HCT116 (cell line): Measurements from ENCODE around the gene CENPS. TPM values are rescaled to one million over a fixed set of nuclear protein-coding genes. Genes with fewer than 3 reads are reported as not detected.

Source experiments
- ATAC-seq: fragments of 200-7000 bp; cut with Tn5 transposase; 2 replicates; pipeline ENCODE4 v1.9.1; 2020; ENCODE audit warnings: mild to moderate bottlenecking, moderate library complexity
- BruUV-seq: library from RNA; stranded (reverse); fragments of 400-500 nt; replicated peaks from 2 replicates; lab custom pipeline; 2021; lab: Mats Ljungman, UMichigan
- CTCF ChIA-PET: fragments of 300-600 bp; sonication (Branson Sonifier 250); formaldehyde crosslinking; loops from one replicate; lab custom pipeline; 2021; ENCODE audit warnings: antibody characterized with exemption; lab: Charles Lee
- POLR2A ChIA-PET: fragments of 300-600, 350-600 bp; sonication (Branson Sonifier 250); formaldehyde crosslinking; loops from one replicate; lab custom pipeline; 2021; ENCODE audit warnings: antibody characterized with exemption; lab: Charles Lee
- RAD21 ChIA-PET, 2 experiments: fragments of 300-600 bp; sonication (Branson Sonifier 250); formaldehyde crosslinking; loops; one replicate each; lab custom pipeline; 2023; ENCODE audit warnings: low total read pairs in 2 of 2; ENCODE audit not compliant: uncharacterized antibody in 2 of 2, unreplicated experiment in 2 of 2, low non-redundant PET in 1 of 2; lab: Charles Lee
- DNase-seq: peaks from one replicate; pipeline ENCODE4 v3.0.0-alpha.2; 2010; ENCODE audit warnings: low read depth, low spot score
- H2AFZ ChIP-seq: fragments of 200-600 bp; shearing (Covaris generic), sonication (generic); 2 replicates; pipeline ENCODE4 v1.6.1; 2017; ENCODE audit warnings: low read depth, mixed run types, mixed read lengths, antibody characterized with exemption, low read length; ENCODE audit not compliant: poor library complexity, severe bottlenecking
- H3K27ac ChIP-seq: 2 replicates; pipeline ENCODE4 v1.5.1; 2012; ENCODE audit warnings: low read depth, low read length
- H3K27me3 ChIP-seq: fragments of 200-600 bp; sonication (generic); 2 replicates; pipeline ENCODE4 v1.6.1; 2016; ENCODE audit warnings: mixed run types, low read length, mixed read lengths; ENCODE audit not compliant: insufficient read depth
- H3K36me3 ChIP-seq, 2 experiments: fragments of 200-500 bp in 1 of 2; fragments of 200-600 bp in 1 of 2; sonication (Bioruptor generic) in 1 of 2; sonication (generic) in 1 of 2; 2 replicates each; pipeline versions ENCODE4 v1.5.1 to v1.6.1; 2014 to 2016; ENCODE audit warnings: low read length in 2 of 2, inconsistent platforms in 1 of 2, mixed read lengths in 1 of 2, mixed run types in 1 of 2; ENCODE audit not compliant: insufficient read depth in 2 of 2, control insufficient read depth in 1 of 2
- H3K4me1 ChIP-seq, 2 experiments: fragments of 200-600 bp in 1 of 2; sonication (generic) in 1 of 2; 2 replicates each; pipeline versions ENCODE4 v1.5.1 to v1.6.1; 2012 to 2017; ENCODE audit warnings: low read length in 2 of 2, inconsistent platforms in 1 of 2, mild to moderate bottlenecking in 1 of 2, mixed read lengths in 1 of 2, mixed run types in 1 of 2, moderate library complexity in 1 of 2; ENCODE audit not compliant: insufficient read depth in 2 of 2, control insufficient read depth in 1 of 2
- H3K4me2 ChIP-seq: fragments of 200-600 bp; sonication (generic); 2 replicates; pipeline ENCODE4 v1.6.1; 2017; ENCODE audit warnings: mixed run types, low read length, mixed read lengths
- H3K4me3 ChIP-seq, 2 experiments: fragments of 200-600 bp in 1 of 2; sonication (generic) in 1 of 2; replicated peaks in 1 of 2; 2 replicates each; pipeline ENCODE4 v1.5.1; 2011 to 2016; ENCODE audit warnings: low read length in 2 of 2, control low read depth in 1 of 2, low read depth in 1 of 2, mild to moderate bottlenecking in 1 of 2, mixed read lengths in 1 of 2, mixed run types in 1 of 2
- H3K79me2 ChIP-seq: fragments of 200-600 bp; sonication (generic); 2 replicates; pipeline ENCODE4 v1.6.1; 2017; ENCODE audit warnings: mild to moderate bottlenecking, mixed run types, low read length, moderate library complexity, mixed read lengths; ENCODE audit not compliant: insufficient read depth
- H3K9ac ChIP-seq: fragments of 200-600 bp; sonication (generic); 2 replicates; pipeline ENCODE4 v1.6.1; 2016; ENCODE audit warnings: low read length, mixed read lengths
- H3K9me2 ChIP-seq: fragments of 200-600 bp; sonication (generic), shearing (Covaris generic); 2 replicates; pipeline ENCODE4 v1.6.1; 2017; ENCODE audit warnings: mixed run types, mild to moderate bottlenecking, moderate library complexity; ENCODE audit not compliant: insufficient read depth
- H3K9me3 ChIP-seq, 2 experiments: fragments of 200-500 bp in 1 of 2; fragments of 200-600 bp in 1 of 2; sonication (Bioruptor generic) in 1 of 2; sonication (generic) in 1 of 2; 2 replicates each; pipeline ENCODE4 v1.6.1; 2014 to 2017; ENCODE audit warnings: low read length in 2 of 2, mixed read lengths in 2 of 2, inconsistent platforms in 1 of 2, low read depth in 1 of 2, mild to moderate bottlenecking in 1 of 2, mixed run types in 1 of 2, moderate library complexity in 1 of 2; ENCODE audit not compliant: control insufficient read depth in 1 of 2, insufficient read depth in 1 of 2
- H4K20me1 ChIP-seq: fragments of 200-600 bp; sonication (generic), shearing (Covaris generic); 2 replicates; pipeline ENCODE4 v1.6.1; 2017; ENCODE audit warnings: mixed run types, mild to moderate bottlenecking, moderate library complexity; ENCODE audit not compliant: insufficient read depth
- CBX3 ChIP-seq: IDR thresholded peaks from 2 replicates; pipeline ENCODE4 v1.6.1; 2012; ENCODE audit warnings: low read depth
- EGR1 ChIP-seq: IDR thresholded peaks from 2 replicates; pipeline ENCODE4 v1.6.1; 2012; ENCODE audit warnings: low read depth
- EZH2phosphoT487 ChIP-seq: fragments of 200-600 bp; IDR thresholded peaks from 2 replicates; pipeline ENCODE4 v1.6.1; 2018; ENCODE audit warnings: antibody characterized with exemption, borderline replicate concordance
- FOSL1 ChIP-seq: IDR thresholded peaks from 2 replicates; pipeline ENCODE4 v1.6.1; 2012; ENCODE audit warnings: low read depth
- POLR2A ChIP-seq: IDR thresholded peaks from 2 replicates; pipeline ENCODE4 v1.7.0; 2011; ENCODE audit warnings: borderline replicate concordance; ENCODE audit not compliant: insufficient read depth, insufficient read length; ENCODE audit errors: extremely low read depth
- RAD21 ChIP-seq: IDR thresholded peaks from 2 replicates; pipeline ENCODE4 v1.6.1; 2012; ENCODE audit warnings: low read depth, mild to moderate bottlenecking
- YY1 ChIP-seq: IDR thresholded peaks from 2 replicates; pipeline ENCODE4 v1.6.1; 2011; ENCODE audit warnings: low read length, low read depth, moderate library complexity, mild to moderate bottlenecking; ENCODE audit not compliant: insufficient replicate concordance; ENCODE audit errors: extremely low read depth
- ZFX ChIP-seq: fragments of 450-650 bp; IDR thresholded peaks from 2 replicates; pipeline ENCODE4 v1.6.1; 2017
- ZNF274 ChIP-seq: fragments of 200-500 bp; sonication (Bioruptor generic); IDR thresholded peaks from 2 replicates; pipeline ENCODE4 v1.6.1; 2014; ENCODE audit warnings: mild to moderate bottlenecking, low read depth, low read length, inconsistent platforms
- intact Hi-C: fragments of 100-400 bp; cut with micrococcal nuclease; formaldehyde crosslinking; loops from 2 replicates; pipeline ENCODE4 v1.10.0; 2022
- total RNA-seq: library from RNA; stranded (reverse); gene quantifications from one replicate; pipeline ENCODE4 v1.2.1, GENCODE V29; 2021; ENCODE audit not compliant: unreplicated experiment
- TF ChIP-seq, protein P1 (sequence below): IDR thresholded peaks from 2 replicates; pipeline ENCODE4 v1.6.1; 2012
- TF ChIP-seq, protein P2 (sequence below): IDR thresholded peaks from 2 replicates; pipeline ENCODE4 v1.6.1; 2012
- TF ChIP-seq, protein P3 (sequence below): IDR thresholded peaks from 2 replicates; pipeline ENCODE4 v1.6.1; 2012; ENCODE audit warnings: low read depth

The CENPS gene
- total RNA-seq, 1 experiment from 2014 or later = 21.9 TPM

DNA sequence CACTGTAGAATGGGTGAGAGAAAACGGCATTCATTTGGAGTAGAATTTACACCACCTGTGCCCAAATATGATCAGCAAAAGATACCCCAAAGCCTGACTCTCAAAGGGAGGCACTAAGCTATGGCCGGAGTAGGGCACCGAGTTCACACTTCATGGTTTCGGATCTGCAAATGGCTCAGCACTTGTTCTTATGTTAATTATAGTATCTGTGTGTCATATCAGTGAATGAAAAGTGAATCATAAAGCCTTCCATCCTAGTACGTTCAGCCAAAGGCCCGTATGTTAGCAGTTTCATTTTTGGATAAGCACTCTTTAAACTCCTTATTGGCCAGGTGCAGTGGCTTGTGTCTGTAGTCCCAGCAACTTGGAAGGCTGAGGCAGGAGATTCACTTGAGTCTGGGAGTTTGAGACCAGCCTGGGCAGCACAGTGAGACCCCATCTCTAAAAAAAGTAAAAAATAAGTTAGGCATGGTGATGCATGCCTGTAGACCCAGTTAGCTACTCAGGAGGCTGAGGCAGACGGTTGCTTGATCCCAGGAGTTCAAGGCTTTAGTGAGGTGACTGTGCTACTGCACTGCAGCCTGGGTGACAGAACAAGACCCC lies 14.7 kb downstream of the CENPS start:
- POLR2A ChIA-PET = no interaction called here

More for the DNA sequence above, 14.7 kb downstream of the CENPS start:
- ChIA-PET CTCF (no interaction called here), RAD21 (no interaction called here)
- Histone ChIP-seq H3K9me3 (no peaks in the 10 kb centered on the region), H3K36me3 (peaks cover 0 to 4% of the 10 kb centered on the region in 2 experiments; a peak in 1 of 4 replicates), H3K4me2 (no peak overlapping the region), H3K9me2 (no peaks in the 10 kb centered on the region), H3K4me3 (no peak overlapping the region), H2AFZ (no peak overlapping the region), H3K9ac (no peak overlapping the region), H3K27ac (no peak overlapping the region), H3K27me3 (no peaks in the 10 kb centered on the region), H3K4me1 (no peaks in the 10 kb centered on the region), H4K20me1 (no peaks in the 10 kb centered on the region), H3K79me2 (no peaks in the 10 kb centered on the region)
- intact Hi-C loops = no loop called here
- ATAC-seq (no peak), DNase-seq (no peak)
- TF ChIP-seq EGR1 = no peak
- TF ChIP-seq ZNF274 = no peak
- TF ChIP-seq POLR2A = no peak
- TF ChIP-seq, protein P1, sequence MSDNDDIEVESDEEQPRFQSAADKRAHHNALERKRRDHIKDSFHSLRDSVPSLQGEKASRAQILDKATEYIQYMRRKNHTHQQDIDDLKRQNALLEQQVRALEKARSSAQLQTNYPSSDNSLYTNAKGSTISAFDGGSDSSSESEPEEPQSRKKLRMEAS = no peak
- no peak for TF ChIP-seq ZFX
- TF ChIP-seq FOSL1 = no peak
- TF ChIP-seq, protein P2, sequence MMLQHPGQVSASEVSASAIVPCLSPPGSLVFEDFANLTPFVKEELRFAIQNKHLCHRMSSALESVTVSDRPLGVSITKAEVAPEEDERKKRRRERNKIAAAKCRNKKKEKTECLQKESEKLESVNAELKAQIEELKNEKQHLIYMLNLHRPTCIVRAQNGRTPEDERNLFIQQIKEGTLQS = no peak
- no peak for TF ChIP-seq RAD21
- TF ChIP-seq, protein P3, sequence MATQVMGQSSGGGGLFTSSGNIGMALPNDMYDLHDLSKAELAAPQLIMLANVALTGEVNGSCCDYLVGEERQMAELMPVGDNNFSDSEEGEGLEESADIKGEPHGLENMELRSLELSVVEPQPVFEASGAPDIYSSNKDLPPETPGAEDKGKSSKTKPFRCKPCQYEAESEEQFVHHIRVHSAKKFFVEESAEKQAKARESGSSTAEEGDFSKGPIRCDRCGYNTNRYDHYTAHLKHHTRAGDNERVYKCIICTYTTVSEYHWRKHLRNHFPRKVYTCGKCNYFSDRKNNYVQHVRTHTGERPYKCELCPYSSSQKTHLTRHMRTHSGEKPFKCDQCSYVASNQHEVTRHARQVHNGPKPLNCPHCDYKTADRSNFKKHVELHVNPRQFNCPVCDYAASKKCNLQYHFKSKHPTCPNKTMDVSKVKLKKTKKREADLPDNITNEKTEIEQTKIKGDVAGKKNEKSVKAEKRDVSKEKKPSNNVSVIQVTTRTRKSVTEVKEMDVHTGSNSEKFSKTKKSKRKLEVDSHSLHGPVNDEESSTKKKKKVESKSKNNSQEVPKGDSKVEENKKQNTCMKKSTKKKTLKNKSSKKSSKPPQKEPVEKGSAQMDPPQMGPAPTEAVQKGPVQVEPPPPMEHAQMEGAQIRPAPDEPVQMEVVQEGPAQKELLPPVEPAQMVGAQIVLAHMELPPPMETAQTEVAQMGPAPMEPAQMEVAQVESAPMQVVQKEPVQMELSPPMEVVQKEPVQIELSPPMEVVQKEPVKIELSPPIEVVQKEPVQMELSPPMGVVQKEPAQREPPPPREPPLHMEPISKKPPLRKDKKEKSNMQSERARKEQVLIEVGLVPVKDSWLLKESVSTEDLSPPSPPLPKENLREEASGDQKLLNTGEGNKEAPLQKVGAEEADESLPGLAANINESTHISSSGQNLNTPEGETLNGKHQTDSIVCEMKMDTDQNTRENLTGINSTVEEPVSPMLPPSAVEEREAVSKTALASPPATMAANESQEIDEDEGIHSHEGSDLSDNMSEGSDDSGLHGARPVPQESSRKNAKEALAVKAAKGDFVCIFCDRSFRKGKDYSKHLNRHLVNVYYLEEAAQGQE = no peak
- no peak for TF ChIP-seq CBX3
- TF ChIP-seq YY1 = no peak
- no peak for TF ChIP-seq EZH2phosphoT487
- no TSS peak for BruUV-seq
